NCI-H1436 (cell line): ENCODE measurements around the gene MTHFD1L.
A peak's percentile ranks its signal among the peaks of the same experiment; 100 is the strongest.

ENCODE experiments used
- DNase-seq: peaks from one replicate; lab custom pipeline; 2025; lab: John Stamatoyannopoulos, UW

The MTHFD1L gene

GRCh38 chr6:150991487-150991886 lies 126.0 kb downstream of the MTHFD1L start:
- no peak for DNase-seq

GRCh38 chr6:150992262-150992661 lies 126.8 kb downstream of the MTHFD1L start:
- DNase-seq = no peak

GRCh38 chr6:150992703-150993102 lies 127.2 kb downstream of the MTHFD1L start:
- DNase-seq = no peak

GRCh38 chr6:150993253-150993652 lies 127.8 kb downstream of the MTHFD1L start:
- DNase-seq = no peak

GRCh38 chr6:150994026-150994425 lies 128.5 kb downstream of the MTHFD1L start:
- DNase-seq = no peak

- DNase-seq = no peak
Observed at GRCh38 chr6:150996968-150997367, 131.5 kb downstream of the MTHFD1L start.

- DNase-seq = no peak
Observed at GRCh38 chr6:150999107-150999506, 133.6 kb downstream of the MTHFD1L start.

GRCh38 chr6:150999576-150999975 lies 134.1 kb downstream of the MTHFD1L start:
- no peak for DNase-seq

GRCh38 chr6:151001387-151002056 lies 136.0 kb downstream of the MTHFD1L start:
- no peak for DNase-seq

- no peak for DNase-seq
Observed at GRCh38 chr6:151002057-151002450, 136.6 kb downstream of the MTHFD1L start.

GRCh38 chr6:151002491-151002935 lies 137.0 kb downstream of the MTHFD1L start:
- DNase-seq = no peak

GRCh38 chr6:151004383-151005024 lies 139.0 kb downstream of the MTHFD1L start:
- DNase-seq = peak; percentile 76

- DNase-seq = no peak
Observed at GRCh38 chr6:151005164-151005563, 139.7 kb downstream of the MTHFD1L start.

- no peak for DNase-seq
Observed at GRCh38 chr6:151005896-151006632, 140.6 kb downstream of the MTHFD1L start.

- DNase-seq = no peak
Observed at GRCh38 chr6:151007076-151007475, 141.6 kb downstream of the MTHFD1L start.

GRCh38 chr6:151007922-151008321 lies 142.4 kb downstream of the MTHFD1L start:
- DNase-seq = no peak

GRCh38 chr6:151008425-151008824 lies 142.9 kb downstream of the MTHFD1L start:
- DNase-seq = no peak

GRCh38 chr6:151009576-151009975 lies 144.1 kb downstream of the MTHFD1L start:
- no peak for DNase-seq

GRCh38 chr6:151010071-151010470 lies 144.6 kb downstream of the MTHFD1L start:
- DNase-seq = no peak

GRCh38 chr6:151012321-151013294 lies 147.1 kb downstream of the MTHFD1L start:
- no peak for DNase-seq

- DNase-seq = peak; percentile 69
Observed at GRCh38 chr6:151014404-151015100, 149.1 kb downstream of the MTHFD1L start.
